NCI-H1930 (cell line): ENCODE measurements around the gene ZC3H7A.

Source experiments
- DNase-seq, 2 experiments: peaks; one replicate each; lab custom pipeline; 2025; lab: John Stamatoyannopoulos, UW

Gene ZC3H7A

DNA sequence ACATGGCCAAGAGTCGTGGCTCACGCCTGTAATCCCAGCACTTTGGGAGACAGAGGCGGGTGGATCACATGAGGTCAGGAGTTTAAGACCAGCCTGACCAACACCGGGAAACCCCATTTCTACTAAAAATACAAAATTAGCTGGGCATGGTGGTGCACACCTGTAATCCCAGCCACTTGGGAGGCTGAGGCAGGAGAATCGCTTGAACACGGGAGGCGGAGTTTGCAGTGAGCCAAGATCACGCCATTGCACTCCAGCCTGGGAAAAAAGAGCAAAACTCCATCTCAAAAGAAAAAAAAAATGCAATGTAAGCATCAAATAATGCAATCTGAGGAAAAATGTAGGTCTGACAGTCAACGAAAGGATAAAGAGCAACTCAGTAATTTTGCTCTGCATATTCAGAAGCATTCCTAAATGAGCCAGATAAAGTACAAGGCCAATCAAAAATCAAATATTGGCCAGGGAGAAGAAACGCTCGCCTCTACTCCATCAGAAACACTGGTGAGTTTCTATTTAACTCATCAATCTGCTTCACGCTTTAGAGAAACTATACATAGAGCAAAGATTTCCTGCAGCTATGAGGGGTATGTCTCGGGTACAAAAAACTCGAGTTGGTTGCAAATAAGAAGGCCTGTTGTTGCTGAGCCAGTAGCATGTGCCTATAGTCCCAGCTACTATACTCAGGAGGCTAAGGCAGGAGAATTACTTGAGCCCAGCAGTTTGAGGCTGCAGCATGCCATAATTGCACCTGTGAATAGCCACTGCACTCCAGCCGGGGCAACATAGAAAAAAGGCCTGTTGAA, 58.1 kb downstream of the ZC3H7A start:
- no peak for DNase-seq

DNA sequence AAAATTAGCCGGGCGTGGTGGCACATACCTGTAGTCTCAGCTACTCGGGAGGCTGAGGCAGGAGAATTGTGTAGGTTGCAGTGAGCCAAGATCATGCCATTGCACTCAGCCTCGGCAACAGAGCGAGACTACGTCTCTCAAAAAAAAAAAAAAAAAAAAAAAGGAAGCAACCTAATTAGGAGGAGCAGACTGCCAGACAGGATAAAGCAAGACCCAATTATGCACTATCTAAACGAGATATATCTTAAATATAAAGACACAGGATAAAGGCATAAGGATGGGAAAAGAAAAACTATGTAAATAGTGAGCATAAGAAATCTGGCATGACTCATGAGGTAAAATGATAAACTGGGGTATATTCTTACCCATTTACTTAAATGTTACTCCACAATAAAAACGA, 59.3 kb downstream of the ZC3H7A start:
- DNase-seq = no peak

DNA sequence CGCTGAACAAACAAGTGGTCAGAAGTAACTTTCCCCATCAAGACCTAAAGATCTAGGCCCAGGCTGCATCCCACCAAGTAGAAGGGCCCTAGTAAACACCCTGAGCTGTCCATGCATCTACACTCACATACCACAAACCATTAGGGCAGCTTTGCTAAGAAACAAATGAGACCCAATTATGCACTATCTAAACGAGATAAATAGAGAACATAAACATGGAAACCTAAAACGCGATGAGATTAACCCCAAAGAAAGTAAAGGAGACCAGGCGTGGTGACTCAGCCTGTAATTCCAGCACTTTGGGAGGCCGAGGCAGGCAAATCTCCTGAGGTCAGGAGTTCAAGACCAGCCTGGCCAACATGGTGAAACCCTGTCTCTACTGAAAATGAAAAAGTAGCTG, 60.2 kb downstream of the ZC3H7A start:
- DNase-seq = no peak

DNA sequence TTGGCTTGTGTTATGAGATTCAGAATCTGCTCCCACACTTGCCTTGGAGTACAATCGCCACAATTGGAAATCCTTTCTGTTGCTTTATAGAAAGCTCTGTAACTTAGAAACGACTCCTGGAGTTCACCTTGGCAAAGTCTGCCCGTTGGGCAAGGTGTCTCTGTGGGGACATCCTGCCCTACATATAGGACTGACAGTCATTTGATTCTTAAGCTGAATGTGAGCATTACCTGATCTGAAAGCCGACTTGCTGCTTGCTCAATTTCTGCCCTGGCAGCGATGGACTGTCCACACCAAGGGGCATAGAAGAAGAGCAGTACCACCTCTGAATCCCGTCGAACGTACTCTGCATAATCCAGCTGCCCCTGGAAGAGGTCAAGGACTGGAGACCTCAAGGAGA, 61.3 kb downstream of the ZC3H7A start:
- no peak for DNase-seq

DNA sequence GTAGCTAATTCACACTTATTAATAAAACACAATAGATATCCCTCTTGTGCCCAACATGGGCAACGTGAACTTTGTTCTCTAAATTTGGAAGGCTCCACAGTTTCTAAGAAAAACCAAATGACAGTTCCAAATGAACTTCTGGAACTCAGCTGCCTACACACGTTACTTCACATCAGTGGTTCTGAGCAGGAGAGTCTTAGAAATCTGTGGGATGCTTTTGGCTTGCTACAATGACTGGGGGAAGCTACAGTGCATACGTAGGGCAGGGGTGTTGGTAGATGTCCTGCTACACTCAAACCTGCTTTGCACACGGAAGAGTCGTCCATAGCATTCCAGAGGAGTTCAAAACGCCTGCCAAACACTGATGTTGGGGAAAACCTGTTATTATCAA, 62.4 kb downstream of the ZC3H7A start:
- no peak for DNase-seq

DNA sequence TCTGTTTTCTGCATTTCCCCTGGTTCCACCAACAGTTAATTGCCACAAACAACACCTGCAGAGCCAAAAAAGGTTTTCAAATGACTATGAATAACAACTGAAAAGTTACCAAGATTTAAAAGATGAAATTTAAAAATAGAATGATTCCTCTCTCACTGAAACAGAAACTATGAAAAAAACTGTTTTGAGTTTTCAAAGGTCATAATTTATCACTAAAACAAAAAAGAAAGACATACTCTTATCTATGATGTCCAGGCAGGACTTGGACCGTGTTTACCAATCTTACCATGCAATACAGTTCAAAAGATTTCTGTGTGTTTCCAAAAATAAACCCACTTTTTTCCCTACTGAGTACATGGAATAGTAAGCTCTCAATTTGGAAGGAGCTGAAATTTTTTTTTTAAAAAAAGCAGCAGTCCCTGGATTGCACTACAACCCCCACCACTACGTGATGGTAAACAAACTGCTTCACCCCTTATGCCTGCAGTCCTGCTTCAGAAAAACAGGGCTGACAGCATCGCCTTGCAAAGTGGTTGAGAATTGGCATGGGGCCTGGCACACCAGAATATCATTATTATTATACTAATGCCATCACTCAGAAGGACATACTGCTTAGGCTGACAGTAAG, 62.9 kb downstream of the ZC3H7A start:
- DNase-seq = no peak

DNA sequence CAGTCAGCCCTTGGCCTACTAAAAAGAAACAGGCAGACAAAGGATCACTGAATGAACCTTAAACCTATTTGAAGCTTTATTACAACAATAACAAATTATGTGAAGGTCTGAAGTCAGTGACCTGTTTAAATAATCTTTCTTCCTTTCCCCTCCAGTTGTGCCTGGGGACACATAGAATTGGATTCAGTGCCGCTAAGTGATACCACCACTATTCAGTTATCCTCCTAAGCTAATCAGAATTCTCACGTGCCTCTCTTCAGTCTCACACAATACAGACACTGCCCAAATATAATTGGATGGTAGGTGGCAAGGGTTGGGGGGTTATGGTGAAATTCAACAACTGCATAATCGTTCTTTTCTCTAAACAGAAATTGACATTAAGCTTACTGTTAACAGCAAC, 65.8 kb downstream of the ZC3H7A start:
- DNase-seq = no peak

DNA sequence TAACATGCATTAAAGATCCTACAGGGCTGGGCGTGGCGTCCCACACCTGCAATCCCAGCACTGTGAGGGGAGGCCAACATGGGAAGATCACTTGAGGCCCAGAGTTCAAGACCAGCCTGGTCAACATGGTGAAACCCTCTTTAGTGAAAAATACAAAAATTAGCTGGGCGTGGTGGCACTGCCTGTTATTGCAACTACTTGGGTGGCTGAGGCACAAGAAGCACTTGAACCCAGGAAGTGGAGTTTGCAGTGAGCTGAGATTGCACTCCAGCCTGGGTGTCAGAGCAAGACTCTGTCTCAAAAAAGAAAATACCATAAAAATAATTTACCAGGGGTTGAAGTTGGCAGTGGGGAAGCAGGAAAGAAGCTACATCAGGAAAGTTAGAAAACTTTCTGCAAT, 67.3 kb downstream of the ZC3H7A start:
- DNase-seq = no peak

DNA sequence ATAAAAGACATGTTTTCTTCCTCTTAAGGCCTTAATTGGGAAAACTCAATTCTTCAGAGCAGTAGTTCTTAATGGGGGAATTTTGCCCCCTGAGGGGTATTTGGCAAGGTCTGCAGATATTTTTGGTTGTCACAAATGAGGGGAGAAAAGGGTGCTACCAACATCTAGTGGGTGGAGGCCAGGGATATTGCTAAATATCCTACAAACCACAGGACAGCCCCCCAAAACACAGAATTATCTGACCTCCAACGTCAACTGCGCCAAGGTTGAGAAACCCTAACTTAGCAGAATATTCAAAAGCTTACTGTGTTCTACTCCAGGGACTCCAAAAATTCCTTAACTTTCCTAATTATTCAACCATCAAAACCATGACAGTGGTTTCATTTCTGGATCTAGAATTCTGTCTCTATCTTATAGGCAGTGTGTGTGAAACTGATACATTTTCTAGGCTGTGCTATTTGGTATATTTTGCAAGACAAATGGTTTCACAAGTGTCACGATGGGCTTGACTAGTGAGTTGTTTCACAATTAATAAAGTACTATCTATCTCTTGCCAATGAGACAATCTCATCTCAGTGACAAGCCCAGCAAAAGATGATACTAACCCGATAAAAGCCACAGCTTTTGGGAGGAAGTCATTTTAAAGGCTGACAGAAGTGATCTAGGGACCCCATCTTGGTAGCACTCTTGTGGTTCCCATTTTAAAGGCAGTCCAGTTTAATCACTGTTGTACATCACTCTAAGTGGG, 69.1 kb downstream of the ZC3H7A start:
- DNase-seq = no peak

DNA sequence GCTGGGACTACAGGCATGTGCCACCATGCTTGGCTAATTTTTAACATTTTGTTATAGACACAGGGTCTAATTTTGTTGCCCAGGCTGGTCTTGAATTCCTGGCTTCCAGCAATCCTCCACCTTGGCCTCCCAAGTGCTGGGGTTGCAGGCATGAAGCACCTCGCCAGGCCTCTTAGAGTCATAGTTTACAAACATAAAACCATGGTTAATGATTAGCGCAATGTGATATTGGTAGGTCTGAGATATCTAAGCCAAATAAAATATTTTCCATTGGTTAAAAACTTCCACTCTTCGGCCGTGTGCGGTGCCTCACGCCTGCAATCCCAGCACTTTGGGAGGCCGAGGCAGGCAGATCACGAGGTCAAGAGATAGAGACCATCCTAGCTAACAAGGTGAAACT, 71.0 kb downstream of the ZC3H7A start:
- no peak for DNase-seq

DNA sequence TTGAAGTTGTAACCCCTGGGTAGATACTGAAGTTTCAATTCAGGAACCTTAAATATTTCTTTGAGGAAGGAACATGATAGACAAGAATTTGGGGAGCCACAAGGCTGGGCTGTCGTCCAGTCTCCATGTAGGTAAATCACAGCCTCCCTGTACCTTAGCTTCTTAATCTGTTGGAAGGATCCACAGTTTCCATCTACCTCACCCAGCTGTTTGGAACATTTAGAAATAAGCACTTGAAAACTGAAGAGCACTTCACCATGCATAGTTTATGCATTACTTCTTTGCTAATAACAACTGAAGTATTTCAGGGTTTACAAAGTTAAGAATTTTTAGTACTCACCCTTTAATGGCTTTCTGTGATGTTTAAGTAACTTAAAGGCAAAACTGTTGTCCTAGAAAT, 71.6 kb downstream of the ZC3H7A start:
- no peak for DNase-seq

DNA sequence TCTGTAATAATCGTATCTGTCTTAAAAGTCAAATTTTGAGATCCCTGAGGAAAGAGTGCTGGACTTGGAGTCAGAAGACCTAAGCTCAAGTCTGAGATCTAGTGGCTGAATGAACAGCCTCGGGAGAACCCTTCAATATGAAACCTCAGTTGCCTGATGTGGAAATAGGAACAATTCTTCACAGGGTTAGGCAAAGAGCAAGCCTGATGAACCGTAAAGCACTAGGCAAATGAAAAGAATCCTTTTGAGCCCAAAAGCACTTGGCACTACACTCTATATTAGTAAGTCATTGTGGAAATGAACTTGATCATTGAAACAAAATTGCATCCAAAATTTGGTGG, 74.6 kb downstream of the ZC3H7A start:
- DNase-seq = no peak

DNA sequence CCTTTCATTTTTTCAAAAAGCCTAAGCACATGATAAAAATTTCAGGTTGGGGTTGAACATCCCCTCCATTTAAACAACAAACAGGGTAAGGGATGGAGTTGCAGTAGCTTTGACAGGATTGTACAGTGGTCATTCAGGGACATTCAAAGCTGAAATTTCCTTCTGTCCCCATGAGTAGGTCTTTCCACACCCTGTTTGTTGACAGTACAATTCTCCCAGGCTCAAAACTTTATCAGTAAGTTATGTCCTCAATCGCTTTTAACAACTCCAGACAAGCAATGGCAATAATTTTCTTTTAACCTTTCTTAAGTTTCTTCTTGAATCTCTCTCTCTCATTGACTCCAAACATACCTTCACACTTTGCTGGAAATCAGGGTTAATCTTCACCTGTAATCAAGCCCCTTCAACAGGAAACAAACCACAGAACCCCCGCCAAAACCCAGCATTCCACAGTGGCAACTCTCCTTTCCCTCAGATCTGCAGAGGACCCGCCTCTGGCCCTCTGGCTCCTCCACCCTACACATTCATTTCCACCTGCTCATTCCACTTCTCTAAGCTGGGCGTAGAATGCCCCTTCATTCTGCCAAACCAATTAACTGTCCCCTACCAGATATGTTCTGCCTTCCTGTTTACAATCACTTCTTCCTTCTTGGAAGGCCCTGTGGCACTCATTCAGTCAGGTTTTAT, 75.1 kb downstream of the ZC3H7A start:
- no peak for DNase-seq

DNA sequence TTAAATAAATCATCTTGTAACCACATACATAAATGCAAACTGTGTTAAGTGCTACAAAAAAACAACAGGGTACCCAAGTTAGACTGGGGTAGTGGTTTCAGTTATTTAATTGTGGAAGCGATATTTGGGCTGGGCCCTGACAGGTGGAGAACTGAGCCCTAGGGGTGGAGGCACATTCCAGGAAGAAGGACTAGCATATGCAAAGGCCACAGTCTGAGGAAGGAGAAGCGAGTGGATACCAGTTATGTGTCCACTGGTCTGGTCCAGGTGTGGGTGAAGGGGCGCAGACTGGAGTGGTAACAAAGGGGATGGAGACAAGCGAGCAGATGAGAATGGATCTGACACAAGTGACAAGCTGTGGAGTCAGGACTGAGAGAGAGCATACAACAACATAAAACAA, 77.3 kb downstream of the ZC3H7A start:
- DNase-seq = no peak

DNA sequence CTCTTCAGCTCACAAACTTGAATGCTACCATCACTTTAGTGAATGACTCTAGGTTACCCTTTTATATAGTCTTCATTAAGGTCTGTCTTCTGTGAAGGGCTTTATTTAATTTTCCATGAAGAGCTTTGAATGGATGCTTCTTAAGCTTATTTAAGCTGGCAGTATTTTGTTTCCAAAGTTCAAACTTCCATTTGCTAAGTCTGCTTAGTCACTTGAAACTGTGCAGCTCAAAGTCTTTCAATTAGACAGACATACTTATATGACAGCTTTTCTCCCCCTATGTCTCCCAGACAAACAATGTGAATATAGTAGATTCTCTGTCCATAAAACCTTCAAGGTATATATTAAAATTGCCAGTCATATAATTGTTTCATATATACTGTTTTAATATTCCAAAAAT, 77.9 kb downstream of the ZC3H7A start:
- no peak for DNase-seq

DNA sequence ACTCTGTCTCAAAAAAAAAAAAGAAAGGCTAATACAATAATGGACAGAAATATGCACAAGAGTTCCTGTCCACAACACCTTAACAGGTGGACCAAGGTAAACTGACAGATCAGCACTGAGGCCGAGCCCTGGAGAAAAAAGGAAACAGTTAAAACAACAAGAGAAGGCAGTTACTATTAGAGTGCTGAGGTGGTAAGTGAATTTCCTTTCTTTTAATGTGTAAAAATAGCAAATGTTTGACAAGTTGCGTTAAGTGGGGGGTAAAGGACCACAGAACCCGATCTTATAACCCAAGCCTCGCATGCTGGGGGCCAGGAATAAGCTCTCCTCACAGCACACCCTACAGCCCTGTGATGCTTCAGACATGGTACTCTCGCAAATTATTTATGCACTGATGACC, 79.2 kb downstream of the ZC3H7A start:
- DNase-seq = no peak

DNA sequence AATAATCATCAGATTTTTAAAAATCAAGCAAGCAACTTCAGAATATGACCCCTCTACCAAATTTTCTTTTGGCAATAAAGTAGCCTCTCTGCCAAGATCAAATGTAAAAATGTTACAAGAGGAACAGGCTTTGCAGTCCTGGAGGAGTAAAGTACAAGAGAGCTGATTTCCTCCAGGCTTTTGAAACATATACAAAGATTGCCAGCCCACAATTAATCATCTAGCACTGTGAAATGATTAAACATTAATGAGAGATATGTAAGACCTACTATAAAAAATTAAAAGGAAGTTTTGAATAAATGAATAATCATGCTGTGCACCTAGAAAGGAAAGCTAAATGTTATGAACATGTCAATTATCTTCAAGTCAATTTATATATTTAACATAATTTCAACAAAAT, 80.7 kb downstream of the ZC3H7A start:
- no peak for DNase-seq

DNA sequence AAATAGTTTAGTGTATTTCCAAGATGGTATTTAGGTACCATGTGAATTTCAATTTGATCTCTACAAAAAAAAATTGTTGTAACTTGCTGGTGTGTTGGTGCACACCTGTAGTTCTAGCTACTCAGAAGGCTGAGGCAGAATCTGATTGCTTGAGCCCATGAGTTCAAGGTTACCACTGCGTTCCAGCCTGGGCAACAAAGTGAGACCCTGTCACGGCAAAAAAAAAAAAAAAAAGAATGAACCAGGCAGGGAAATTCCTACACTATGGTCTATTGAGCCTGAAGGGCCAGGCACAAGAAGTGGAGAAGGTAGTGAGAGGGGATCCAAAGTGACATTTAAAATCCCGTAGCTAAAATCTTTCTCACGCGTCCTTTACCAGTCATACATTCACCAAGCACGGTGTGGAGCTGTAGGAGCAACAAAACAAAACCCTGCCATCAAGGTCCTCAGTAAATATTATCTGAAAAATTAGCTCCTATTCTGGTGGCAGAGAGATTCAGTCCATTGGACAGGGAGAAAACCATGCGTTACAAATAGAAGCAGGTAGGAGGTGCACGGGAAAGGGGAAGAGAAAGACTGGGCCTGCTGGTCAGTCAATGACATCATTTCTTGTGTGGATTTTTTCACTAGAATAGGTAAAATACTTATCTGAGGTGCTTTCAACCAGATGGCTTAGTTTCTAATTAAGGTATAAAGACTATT, 81.7 kb downstream of the ZC3H7A start:
- no peak for DNase-seq

DNA sequence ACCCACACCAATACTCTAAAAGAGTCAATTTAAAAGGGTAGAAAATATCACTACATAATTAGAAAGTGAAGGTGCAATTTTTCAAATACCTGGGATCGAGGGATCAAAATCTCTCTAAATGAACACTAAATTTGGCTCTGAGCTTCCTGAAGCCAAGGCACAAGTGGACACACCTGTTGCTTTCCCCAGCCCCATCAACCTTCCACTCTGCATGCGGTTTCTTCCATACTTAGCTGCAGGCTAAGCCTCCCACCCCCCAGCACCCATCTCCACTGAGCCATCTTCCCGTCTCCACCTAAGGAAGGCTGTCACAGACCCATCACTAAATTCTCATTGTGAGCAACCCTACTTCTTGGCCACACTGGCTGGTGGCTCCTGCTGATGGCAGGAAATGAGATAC, 84.9 kb downstream of the ZC3H7A start:
- no peak for DNase-seq

DNA sequence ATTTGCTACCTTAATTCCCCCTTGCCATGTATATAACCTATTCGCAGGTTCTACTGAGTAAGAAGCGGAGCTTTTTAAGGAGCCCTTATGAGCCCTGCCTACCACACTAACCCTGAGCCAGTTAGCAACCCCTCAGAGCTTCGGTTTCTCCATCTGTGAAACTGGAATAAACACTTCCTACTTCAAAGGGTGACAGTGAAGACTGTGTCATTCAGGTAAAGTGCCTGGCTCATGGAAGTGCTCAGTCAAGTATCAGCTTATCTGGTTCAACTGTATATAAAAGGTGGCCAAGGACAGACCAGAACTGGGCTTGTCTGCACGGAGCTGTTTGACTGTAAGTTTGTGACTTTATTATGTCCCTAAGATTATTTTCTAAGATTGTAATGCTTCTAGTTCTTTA, 85.4 kb downstream of the ZC3H7A start:
- DNase-seq = no peak

DNA sequence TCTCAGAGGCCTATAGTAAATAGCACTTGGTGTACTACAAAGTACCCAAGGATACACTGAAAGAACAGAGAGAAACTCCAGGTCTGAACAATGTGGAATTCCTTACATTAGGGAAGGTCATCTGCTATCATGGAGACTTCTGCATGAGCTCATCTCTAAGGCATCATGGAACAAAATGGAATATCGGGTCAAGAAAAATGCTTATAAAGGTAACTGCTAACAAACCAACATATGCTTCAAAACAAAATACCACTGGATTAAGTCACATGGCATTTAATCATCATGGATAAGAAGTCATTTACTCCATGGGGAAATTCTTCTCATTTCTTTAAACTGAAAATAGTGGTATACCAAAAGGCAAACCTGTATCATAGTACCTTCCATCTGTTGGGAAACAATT, 88.6 kb downstream of the ZC3H7A start:
- DNase-seq = no peak

DNA sequence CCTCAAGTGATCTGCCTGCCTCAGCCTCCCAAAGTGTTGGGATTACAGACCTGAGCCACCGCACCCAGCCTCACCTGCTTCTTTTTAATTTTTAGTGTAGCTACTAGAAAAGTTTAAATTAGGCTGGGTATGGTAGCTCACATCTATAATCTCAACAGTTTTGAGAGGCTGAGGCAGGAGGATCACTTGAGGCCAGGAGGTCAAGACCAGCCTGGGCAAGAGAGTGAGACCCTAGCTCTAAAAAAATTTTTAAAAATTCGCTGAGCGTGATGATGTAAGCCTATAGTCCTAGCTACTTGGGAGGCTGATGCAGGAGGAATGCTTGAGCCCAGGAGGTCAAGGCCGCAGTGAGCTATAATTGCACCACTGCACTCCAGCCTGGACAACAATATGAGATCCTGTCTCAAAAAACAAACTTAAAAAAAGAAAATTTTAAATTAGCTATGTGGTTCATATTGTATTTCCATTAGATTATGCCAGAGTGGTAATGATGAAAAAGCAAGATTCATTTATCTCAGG, 89.3 kb downstream of the ZC3H7A start:
- no peak for DNase-seq
